Measurements from ENCODE around the gene MEGF6. TPM values are rescaled to one million over a fixed set of nuclear protein-coding genes. Genes with fewer than 3 reads are reported as not detected.

MEGF6 gene
- total and polyA plus RNA-seq, 9 donors: 7.7 to 26.7 (median 15.3) TPM

- 87% methylated on average over 14 of the region's 25 CpGs for WGBS (ENCODE audit: insufficient coverage)
- Histone ChIP-seq H3K36me3 (ENCODE audit: control insufficient read depth, insufficient read depth, low read length) (no peaks in the 10 kb centered on the region), H3K9me3 (replicated peaks; ENCODE audit: control insufficient read depth, low read depth, low read length) (peaks cover 3% of the 10 kb centered on the region), H3K27ac (ENCODE audit: low read length) (no peak overlapping the region), H3K4me3 (ENCODE audit: low read length) (no peak overlapping the region), H3K4me1 (ENCODE audit: control insufficient read depth, insufficient read depth, low read length) (peaks cover 47% of the 10 kb centered on the region), H3K27me3 (ENCODE audit: control insufficient read depth, insufficient read depth, low read length) (peaks cover 11% of the 10 kb centered on the region)
- DNase-seq: no peak
Measured at GRCh38 chr1:3555131-3555920, 56.0 kb downstream of the MEGF6 start.

- Histone ChIP-seq H3K27ac (ENCODE audit: low read length) (no peak overlapping the region), H3K27me3 (ENCODE audit: control insufficient read depth, insufficient read depth, low read length) (peaks cover 11% of the 10 kb centered on the region), H3K9me3 (replicated peaks; ENCODE audit: control insufficient read depth, low read depth, low read length) (peaks cover 3% of the 10 kb centered on the region), H3K4me3 (ENCODE audit: low read length) (no peak overlapping the region), H3K4me1 (ENCODE audit: control insufficient read depth, insufficient read depth, low read length) (peaks cover 49% of the 10 kb centered on the region), H3K36me3 (ENCODE audit: control insufficient read depth, insufficient read depth, low read length) (no peaks in the 10 kb centered on the region)
- DNase-seq: no peak
- WGBS (ENCODE audit: insufficient coverage): 81% methylated on average over 10 of the region's 11 CpGs
Measured at GRCh38 chr1:3553940-3554223, 57.4 kb downstream of the MEGF6 start.

GRCh38 chr1:3553166-3553939 lies 58.0 kb downstream of the MEGF6 start:
- peaks cover 55% of the 10 kb centered on the region for H3K4me1 ChIP-seq (ENCODE audit: control insufficient read depth, insufficient read depth, low read length)
- H3K36me3 ChIP-seq (ENCODE audit: control insufficient read depth, insufficient read depth, low read length): no peaks in the 10 kb centered on the region
- no peak for DNase-seq
- peaks cover 11% of the 10 kb centered on the region for H3K27me3 ChIP-seq (ENCODE audit: control insufficient read depth, insufficient read depth, low read length)
- 41% methylated on average over 12 of the region's 27 CpGs for WGBS (ENCODE audit: insufficient coverage)
- H3K9me3 ChIP-seq (replicated peaks; ENCODE audit: control insufficient read depth, low read depth, low read length): peaks cover 2% of the 10 kb centered on the region
- no peak overlapping the region for H3K4me3 ChIP-seq (ENCODE audit: low read length)
- H3K27ac ChIP-seq (ENCODE audit: low read length): peak overlapping the region; percentile 13

- Histone ChIP-seq H3K4me1 (ENCODE audit: control insufficient read depth, insufficient read depth, low read length) (peaks cover 61% of the 10 kb centered on the region), H3K9me3 (replicated peaks; ENCODE audit: control insufficient read depth, low read depth, low read length) (no peaks in the 10 kb centered on the region), H3K27ac (ENCODE audit: low read length) (no peak overlapping the region), H3K4me3 (ENCODE audit: low read length) (no peak overlapping the region), H3K36me3 (ENCODE audit: control insufficient read depth, insufficient read depth, low read length) (no peaks in the 10 kb centered on the region), H3K27me3 (ENCODE audit: control insufficient read depth, insufficient read depth, low read length) (peaks cover 11% of the 10 kb centered on the region)
- no peak for DNase-seq
- 88% methylated on average over 3 of the region's 6 CpGs for WGBS (ENCODE audit: insufficient coverage)
Measured at GRCh38 chr1:3552751-3553150, 58.6 kb downstream of the MEGF6 start.

GRCh38 chr1:3552176-3552575 lies 59.1 kb downstream of the MEGF6 start:
- Histone ChIP-seq H3K36me3 (ENCODE audit: control insufficient read depth, insufficient read depth, low read length) (no peaks in the 10 kb centered on the region), H3K27me3 (ENCODE audit: control insufficient read depth, insufficient read depth, low read length) (peaks cover 5% of the 10 kb centered on the region), H3K4me3 (ENCODE audit: low read length) (no peak overlapping the region), H3K9me3 (replicated peaks; ENCODE audit: control insufficient read depth, low read depth, low read length) (no peaks in the 10 kb centered on the region), H3K27ac (ENCODE audit: low read length) (no peak overlapping the region), H3K4me1 (ENCODE audit: control insufficient read depth, insufficient read depth, low read length) (peaks cover 62% of the 10 kb centered on the region)
- WGBS (ENCODE audit: insufficient coverage): 98% methylated on average over 11 of the region's 14 CpGs
- DNase-seq: no peak

- Histone ChIP-seq H3K27ac (ENCODE audit: low read length) (no peak overlapping the region), H3K4me1 (ENCODE audit: control insufficient read depth, insufficient read depth, low read length) (peaks cover 62% of the 10 kb centered on the region), H3K4me3 (ENCODE audit: low read length) (no peak overlapping the region), H3K27me3 (ENCODE audit: control insufficient read depth, insufficient read depth, low read length) (peaks cover 1% of the 10 kb centered on the region), H3K36me3 (ENCODE audit: control insufficient read depth, insufficient read depth, low read length) (no peaks in the 10 kb centered on the region), H3K9me3 (replicated peaks; ENCODE audit: control insufficient read depth, low read depth, low read length) (no peaks in the 10 kb centered on the region)
- WGBS (ENCODE audit: insufficient coverage): 86% methylated on average over 9 of the region's 10 CpGs
- no peak for DNase-seq
Measured at GRCh38 chr1:3551711-3552110, 59.6 kb downstream of the MEGF6 start.

- no peak overlapping the region for H3K4me3 ChIP-seq (ENCODE audit: low read length)
- no peaks in the 10 kb centered on the region for H3K27me3 ChIP-seq (ENCODE audit: control insufficient read depth, insufficient read depth, low read length)
- H3K27ac ChIP-seq (ENCODE audit: low read length): no peak overlapping the region
- H3K36me3 ChIP-seq (ENCODE audit: control insufficient read depth, insufficient read depth, low read length): no peaks in the 10 kb centered on the region
- peaks cover 62% of the 10 kb centered on the region for H3K4me1 ChIP-seq (ENCODE audit: control insufficient read depth, insufficient read depth, low read length)
- DNase-seq: no peak
- 50% methylated on average over 2 of the region's 5 CpGs for WGBS (ENCODE audit: insufficient coverage)
- no peaks in the 10 kb centered on the region for H3K9me3 ChIP-seq (replicated peaks; ENCODE audit: control insufficient read depth, low read depth, low read length)
Measured at GRCh38 chr1:3551290-3551678, 60.0 kb downstream of the MEGF6 start.

GRCh38 chr1:3550511-3551289 lies 60.6 kb downstream of the MEGF6 start:
- no peaks in the 10 kb centered on the region for H3K9me3 ChIP-seq (replicated peaks; ENCODE audit: control insufficient read depth, low read depth, low read length)
- no peaks in the 10 kb centered on the region for H3K36me3 ChIP-seq (ENCODE audit: control insufficient read depth, insufficient read depth, low read length)
- H3K4me1 ChIP-seq (ENCODE audit: control insufficient read depth, insufficient read depth, low read length): peaks cover 67% of the 10 kb centered on the region
- DNase-seq: no peak
- H3K4me3 ChIP-seq (ENCODE audit: low read length): no peak overlapping the region
- WGBS (ENCODE audit: insufficient coverage): 78% methylated on average over 25 of the region's 27 CpGs
- H3K27me3 ChIP-seq (ENCODE audit: control insufficient read depth, insufficient read depth, low read length): no peaks in the 10 kb centered on the region
- no peak overlapping the region for H3K27ac ChIP-seq (ENCODE audit: low read length)

GRCh38 chr1:3548895-3549294 lies 62.4 kb downstream of the MEGF6 start:
- H3K4me1 ChIP-seq (ENCODE audit: control insufficient read depth, insufficient read depth, low read length): peaks cover 69% of the 10 kb centered on the region

More at GRCh38 chr1:3548895-3549294, 62.4 kb downstream of the MEGF6 start:
- Histone ChIP-seq H3K27me3 (ENCODE audit: control insufficient read depth, insufficient read depth, low read length) (no peaks in the 10 kb centered on the region), H3K36me3 (ENCODE audit: control insufficient read depth, insufficient read depth, low read length) (no peaks in the 10 kb centered on the region), H3K9me3 (replicated peaks; ENCODE audit: control insufficient read depth, low read depth, low read length) (no peaks in the 10 kb centered on the region), H3K4me3 (ENCODE audit: low read length) (no peak overlapping the region), H3K27ac (ENCODE audit: low read length) (no peak overlapping the region)
- 91% methylated on average over 14 of the region's 15 CpGs for WGBS (ENCODE audit: insufficient coverage)
- DNase-seq: no peak
